ENCODE data around the gene CDYL. TPM values are rescaled to one million over a fixed set of nuclear protein-coding genes. Genes with fewer than 3 reads are reported as not detected.

CDYL gene
- polyA plus RNA-seq, 3 donors = 2.9 to 21.2 (median 4.2) TPM

DNA sequence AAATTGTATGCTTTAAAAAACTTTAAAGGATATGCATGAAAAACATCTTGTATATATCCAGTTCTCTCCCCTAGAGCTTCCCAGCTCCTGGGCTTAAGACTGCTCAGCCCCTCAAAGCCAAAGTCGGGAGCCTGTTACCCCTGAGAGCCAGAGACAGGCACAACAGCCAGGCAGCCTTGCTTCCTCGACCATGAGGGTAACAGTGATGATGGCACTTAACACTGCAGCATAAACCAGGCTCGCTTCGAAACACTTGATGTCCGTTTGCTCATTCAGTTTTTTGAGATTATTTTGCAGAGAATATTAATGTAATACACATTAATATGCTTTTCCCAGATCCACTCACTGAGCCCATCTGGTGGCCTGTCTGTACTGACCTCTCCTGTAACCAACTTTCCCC, 180.4 kb downstream of the CDYL start:
- H3K9ac ChIP-seq (ENCODE audit: insufficient read depth, low read length, poor library complexity, severe bottlenecking) = no peak overlapping the region
- intact Hi-C loops (cut with micrococcal nuclease) = no loop called here
- H4K20me1 ChIP-seq (ENCODE audit: insufficient read depth, low read length) = no peaks in the 10 kb centered on the region
- no peak overlapping the region for H2AFZ ChIP-seq (ENCODE audit: insufficient read depth, low read depth, low read length, poor library complexity, severe bottlenecking)
- DNase-seq = no peak
- H3K27me3 ChIP-seq (ENCODE audit: control insufficient read depth in 2 of 2, insufficient read depth in 2 of 2, low read length in 2 of 2) = no peaks in the 10 kb centered on the region
- no peak overlapping the region for H3K4me3 ChIP-seq (replicated peaks in 1 of 3; ENCODE audit: low read depth in 2 of 3, low read length in 3 of 3)
- WGBS (ENCODE audit: insufficient coverage) = 100% methylated on average over 1 of the region's 5 CpGs
- no peaks in the 10 kb centered on the region for H3K9me3 ChIP-seq (replicated peaks in 1 of 2; ENCODE audit: control insufficient read depth in 1 of 2, insufficient read depth in 1 of 2, low read length in 2 of 2)
- Mint-ChIP-seq H3K27ac (peak overlapping the region in 1 of 7 donors; percentile 3), H3K27me3 (ENCODE audit: low read depth in 3 of 3) (peaks cover 0 to 4% (median 0%) of the 10 kb centered on the region in 3 donors), H3K4me1 (no peaks in the 10 kb centered on the region), H3K4me3 (no peak overlapping the region), H3K9me3 (no peaks in the 10 kb centered on the region), H3K36me3 (peaks cover 36 to 41% of the 10 kb centered on the region in 2 donors)
- peaks cover 24 to 47% of the 10 kb centered on the region in 2 donors for H3K36me3 ChIP-seq (replicated peaks in 1 of 2; ENCODE audit: control insufficient read depth in 1 of 2, insufficient read depth in 2 of 2, low read length in 2 of 2)
- no peak overlapping the region for H3K4me2 ChIP-seq (replicated peaks; ENCODE audit: extremely low read depth, low read length, poor library complexity, severe bottlenecking)
- no peaks in the 10 kb centered on the region for H3K79me2 ChIP-seq (ENCODE audit: insufficient read depth, low read length)
- no peak overlapping the region for H3K27ac ChIP-seq (ENCODE audit: low read depth in 1 of 2, low read length in 2 of 2)
- TF ChIP-seq, protein P1, sequence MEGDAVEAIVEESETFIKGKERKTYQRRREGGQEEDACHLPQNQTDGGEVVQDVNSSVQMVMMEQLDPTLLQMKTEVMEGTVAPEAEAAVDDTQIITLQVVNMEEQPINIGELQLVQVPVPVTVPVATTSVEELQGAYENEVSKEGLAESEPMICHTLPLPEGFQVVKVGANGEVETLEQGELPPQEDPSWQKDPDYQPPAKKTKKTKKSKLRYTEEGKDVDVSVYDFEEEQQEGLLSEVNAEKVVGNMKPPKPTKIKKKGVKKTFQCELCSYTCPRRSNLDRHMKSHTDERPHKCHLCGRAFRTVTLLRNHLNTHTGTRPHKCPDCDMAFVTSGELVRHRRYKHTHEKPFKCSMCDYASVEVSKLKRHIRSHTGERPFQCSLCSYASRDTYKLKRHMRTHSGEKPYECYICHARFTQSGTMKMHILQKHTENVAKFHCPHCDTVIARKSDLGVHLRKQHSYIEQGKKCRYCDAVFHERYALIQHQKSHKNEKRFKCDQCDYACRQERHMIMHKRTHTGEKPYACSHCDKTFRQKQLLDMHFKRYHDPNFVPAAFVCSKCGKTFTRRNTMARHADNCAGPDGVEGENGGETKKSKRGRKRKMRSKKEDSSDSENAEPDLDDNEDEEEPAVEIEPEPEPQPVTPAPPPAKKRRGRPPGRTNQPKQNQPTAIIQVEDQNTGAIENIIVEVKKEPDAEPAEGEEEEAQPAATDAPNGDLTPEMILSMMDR (IDR thresholded peaks at IDR 0.05) = no peak
- no peaks in the 10 kb centered on the region for H3K4me1 ChIP-seq (ENCODE audit: control insufficient read depth in 1 of 2, insufficient read depth in 2 of 2, low read length in 2 of 2)

DNA sequence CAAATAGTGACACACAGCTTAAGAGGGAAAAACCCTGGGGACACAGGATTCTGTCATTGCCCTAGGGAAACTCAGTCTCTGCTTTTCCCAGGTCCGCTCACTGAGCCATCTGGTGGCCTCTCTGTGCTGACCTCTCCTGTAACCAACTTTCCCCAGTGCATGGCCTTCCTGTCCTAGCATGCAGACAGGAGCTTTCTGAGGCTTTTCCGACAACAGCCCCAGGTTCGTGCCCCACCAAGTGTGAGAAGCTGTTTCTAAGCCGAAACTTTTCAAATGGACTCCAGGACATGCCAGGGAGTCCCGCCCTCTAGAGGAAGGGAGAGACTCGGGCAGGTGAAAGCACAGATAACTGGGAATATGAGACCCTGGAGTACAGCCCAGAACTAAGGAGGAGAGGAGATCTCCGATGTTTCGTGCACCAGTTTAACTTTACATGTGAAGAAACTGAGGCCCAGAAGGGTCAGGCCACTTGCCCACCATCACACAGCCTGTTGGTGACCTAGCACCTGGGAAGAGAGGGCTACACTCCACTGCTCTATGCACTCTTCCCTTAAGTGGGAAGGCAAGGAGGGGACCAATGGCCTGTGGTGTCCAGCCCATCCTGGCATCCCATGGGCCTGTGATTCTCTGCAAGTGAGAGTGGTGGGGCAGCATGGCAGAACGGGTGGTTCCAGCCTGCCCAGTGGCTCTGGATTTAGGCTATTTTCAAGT, 181.5 kb downstream of the CDYL start:
- Histone ChIP-seq H3K4me3 (replicated peaks in 1 of 3; ENCODE audit: low read depth in 2 of 3, low read length in 3 of 3) (no peak overlapping the region), H3K27ac (ENCODE audit: low read depth in 1 of 2, low read length in 2 of 2) (no peak overlapping the region), H3K27me3 (ENCODE audit: control insufficient read depth in 2 of 2, insufficient read depth in 2 of 2, low read length in 2 of 2) (no peaks in the 10 kb centered on the region), H3K79me2 (ENCODE audit: insufficient read depth, low read length) (no peaks in the 10 kb centered on the region), H3K4me2 (replicated peaks; ENCODE audit: extremely low read depth, low read length, poor library complexity, severe bottlenecking) (no peak overlapping the region), H3K4me1 (ENCODE audit: control insufficient read depth in 1 of 2, insufficient read depth in 2 of 2, low read length in 2 of 2) (no peaks in the 10 kb centered on the region), H3K9me3 (replicated peaks in 1 of 2; ENCODE audit: control insufficient read depth in 1 of 2, insufficient read depth in 1 of 2, low read length in 2 of 2) (no peaks in the 10 kb centered on the region), H3K9ac (ENCODE audit: insufficient read depth, low read length, poor library complexity, severe bottlenecking) (no peak overlapping the region), H4K20me1 (ENCODE audit: insufficient read depth, low read length) (no peaks in the 10 kb centered on the region), H3K36me3 (replicated peaks in 1 of 2; ENCODE audit: control insufficient read depth in 1 of 2, insufficient read depth in 2 of 2, low read length in 2 of 2) (peaks cover 17 to 36% of the 10 kb centered on the region in 2 donors), H2AFZ (ENCODE audit: insufficient read depth, low read depth, low read length, poor library complexity, severe bottlenecking) (no peak overlapping the region)
- Mint-ChIP-seq H3K27ac (no peak overlapping the region), H3K27me3 (ENCODE audit: low read depth in 3 of 3) (peaks cover 0 to 4% (median 0%) of the 10 kb centered on the region in 3 donors), H3K4me3 (no peak overlapping the region), H3K36me3 (peaks cover 25 to 30% of the 10 kb centered on the region in 2 donors), H3K4me1 (no peaks in the 10 kb centered on the region), H3K9me3 (no peaks in the 10 kb centered on the region)
- TF ChIP-seq, protein P1 (IDR thresholded peaks at IDR 0.05) = no peak
- 82% methylated on average over 6 of the region's 9 CpGs for WGBS (ENCODE audit: insufficient coverage)
- no peak for DNase-seq
- intact Hi-C loops (cut with micrococcal nuclease) = no loop called here
